Panc1 (cell line): ENCODE data around the gene STK24. TPM values are rescaled to one million over a fixed set of nuclear protein-coding genes. Genes with fewer than 3 reads are reported as not detected.
"Not testable (repeated sequence)": the region's sequence is repeated elsewhere in the genome, so short reads cannot be mapped to it uniquely, and the experiment has no call there.

Source experiments
- ATAC-seq: fragments of 200-7000 bp; cut with Tn5 transposase; 2 replicates; pipeline ENCODE4 v1.9.1; 2020; ENCODE audit warnings: mild to moderate bottlenecking, moderate library complexity
- BruUV-seq: library from RNA; stranded (reverse); fragments of 400-500 nt; replicated peaks from 2 replicates; lab custom pipeline; 2021; lab: Mats Ljungman, UMichigan
- CTCF ChIA-PET: fragments of 300-600 bp; sonication (Branson Sonifier 250); formaldehyde crosslinking; loops from one replicate; lab custom pipeline; 2022; ENCODE audit warnings: antibody characterized with exemption; lab: Charles Lee
- POLR2A ChIA-PET: fragments of 300-600 bp; sonication (Branson Sonifier 250); formaldehyde crosslinking; loops from one replicate; lab custom pipeline; 2022; ENCODE audit warnings: antibody characterized with exemption; lab: Charles Lee
- DNase-seq: peaks from one replicate; pipeline ENCODE4 v3.0.0-alpha.2; 2010; ENCODE audit warnings: low read depth, low spot score
- H3K27ac ChIP-seq: 2 replicates; pipeline ENCODE4 v1.5.1; 2011; ENCODE audit warnings: mild to moderate bottlenecking, low read length, inconsistent platforms
- H3K27me3 ChIP-seq: fragments of 200-500 bp; sonication (Bioruptor generic); 2 replicates; pipeline ENCODE4 v1.6.0; 2014; ENCODE audit warnings: low read length, inconsistent platforms; ENCODE audit not compliant: control insufficient read depth, insufficient read depth
- H3K36me3 ChIP-seq: fragments of 200-500 bp; sonication (Bioruptor generic); 2 replicates; pipeline ENCODE4 v1.5.1; 2014; ENCODE audit warnings: inconsistent platforms, mild to moderate bottlenecking, low read length, moderate library complexity; ENCODE audit not compliant: control insufficient read depth, insufficient read depth
- H3K4me1 ChIP-seq: 2 replicates; pipeline ENCODE4 v1.5.1; 2011; ENCODE audit warnings: inconsistent platforms, mild to moderate bottlenecking, low read length, moderate library complexity; ENCODE audit not compliant: control insufficient read depth, insufficient read depth
- H3K4me3 ChIP-seq, 2 experiments: 2 replicates each; pipeline ENCODE4 v1.5.1; 2011 to 2012; ENCODE audit warnings: low read depth in 2 of 2, low read length in 2 of 2, mild to moderate bottlenecking in 2 of 2, inconsistent platforms in 1 of 2, moderate library complexity in 1 of 2
- H3K9me3 ChIP-seq: fragments of 200-500 bp; sonication (Bioruptor generic); 2 replicates; pipeline ENCODE4 v1.5.1; 2014; ENCODE audit warnings: low read depth, mild to moderate bottlenecking, inconsistent platforms, low read length, moderate library complexity; ENCODE audit not compliant: control insufficient read depth, insufficient read depth
- POLR2AphosphoS5 ChIP-seq: IDR thresholded peaks from 2 replicates; pipeline ENCODE4 v1.6.1; 2012; ENCODE audit warnings: mild to moderate bottlenecking, low read depth, low read length, moderate library complexity
- REST ChIP-seq, 2 experiments: IDR thresholded peaks; 2 replicates each; pipeline ENCODE4 v1.6.1; 2011 to 2012; ENCODE audit warnings: low read depth in 2 of 2, control low read depth in 1 of 2, low read length in 1 of 2, mild to moderate bottlenecking in 1 of 2, moderate library complexity in 1 of 2; ENCODE audit not compliant: insufficient read depth in 1 of 2
- SIN3A ChIP-seq: IDR thresholded peaks from 2 replicates; pipeline ENCODE4 v1.6.1; 2012; ENCODE audit warnings: low read depth, mild to moderate bottlenecking, low read length, moderate library complexity, borderline replicate concordance; ENCODE audit not compliant: insufficient read depth
- TCF7L2 ChIP-seq: IDR thresholded peaks from 2 replicates; pipeline ENCODE4 v1.6.1; 2011; ENCODE audit warnings: mild to moderate bottlenecking, low read depth, low read length, inconsistent platforms
- in situ Hi-C: cut with HindIII; loops from 2 replicates; pipeline ENCODE4 v1.10.0; 2016; ENCODE audit warnings: low sequenced_read_pairs, low pct_unique_long_range_greater_than_20kb
- intact Hi-C: fragments of 100-400 bp; cut with micrococcal nuclease; formaldehyde crosslinking; loops from one replicate; pipeline ENCODE4 v1.10.0; 2022; ENCODE audit not compliant: unreplicated experiment
- total RNA-seq: library from RNA; stranded (reverse); gene quantifications from one replicate; pipeline ENCODE4 v1.2.1, GENCODE V29; 2021; ENCODE audit not compliant: unreplicated experiment
- TF ChIP-seq, protein P1 (sequence below): fragments of 450-650 bp; IDR thresholded peaks from 2 replicates; pipeline ENCODE4 v1.5.1; 2017; ENCODE audit warnings: mild to moderate bottlenecking

The STK24 gene
- total RNA-seq, 1 experiment from 2014 or later = 57.3 TPM

GRCh38 chr13:98589516-98589915 is 12.6 kb upstream of the STK24 start:
- CTCF ChIA-PET, H3K4me1 ChIP-seq, in situ Hi-C loops, POLR2A ChIA-PET, H3K36me3 ChIP-seq, ATAC-seq, DNase-seq, H3K9me3 ChIP-seq, BruUV-seq, H3K27me3 ChIP-seq, H3K4me3 ChIP-seq, H3K27ac ChIP-seq: not testable (repeated sequence)
- intact Hi-C loops = loop anchor here (10.0 kb wide), 1 partner anchor 65 kb away; no protein-coding TSS in a partner anchor

- no peak for ATAC-seq
- Histone ChIP-seq H3K9me3 (no peaks in the 10 kb centered on the region), H3K4me3 (no peak overlapping the region), H3K27me3 (no peaks in the 10 kb centered on the region), H3K4me1 (no peaks in the 10 kb centered on the region), H3K27ac (no peak overlapping the region), H3K36me3 (no peaks in the 10 kb centered on the region)
- no TSS peak for BruUV-seq
- no peak for DNase-seq
- no peak for TF ChIP-seq TCF7L2
- TF ChIP-seq, protein P1, sequence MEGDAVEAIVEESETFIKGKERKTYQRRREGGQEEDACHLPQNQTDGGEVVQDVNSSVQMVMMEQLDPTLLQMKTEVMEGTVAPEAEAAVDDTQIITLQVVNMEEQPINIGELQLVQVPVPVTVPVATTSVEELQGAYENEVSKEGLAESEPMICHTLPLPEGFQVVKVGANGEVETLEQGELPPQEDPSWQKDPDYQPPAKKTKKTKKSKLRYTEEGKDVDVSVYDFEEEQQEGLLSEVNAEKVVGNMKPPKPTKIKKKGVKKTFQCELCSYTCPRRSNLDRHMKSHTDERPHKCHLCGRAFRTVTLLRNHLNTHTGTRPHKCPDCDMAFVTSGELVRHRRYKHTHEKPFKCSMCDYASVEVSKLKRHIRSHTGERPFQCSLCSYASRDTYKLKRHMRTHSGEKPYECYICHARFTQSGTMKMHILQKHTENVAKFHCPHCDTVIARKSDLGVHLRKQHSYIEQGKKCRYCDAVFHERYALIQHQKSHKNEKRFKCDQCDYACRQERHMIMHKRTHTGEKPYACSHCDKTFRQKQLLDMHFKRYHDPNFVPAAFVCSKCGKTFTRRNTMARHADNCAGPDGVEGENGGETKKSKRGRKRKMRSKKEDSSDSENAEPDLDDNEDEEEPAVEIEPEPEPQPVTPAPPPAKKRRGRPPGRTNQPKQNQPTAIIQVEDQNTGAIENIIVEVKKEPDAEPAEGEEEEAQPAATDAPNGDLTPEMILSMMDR = no peak
- intact Hi-C loops (loop anchor here (10.0 kb wide), 1 partner anchor 68 kb away; no protein-coding TSS in a partner anchor), in situ Hi-C loops (no loop called here)
- ChIA-PET POLR2A (no interaction called here), CTCF (no interaction called here)
Observed at GRCh38 chr13:98586400-98587345, 9.8 kb upstream of the STK24 start.

GRCh38 chr13:98585946-98586345 is 9.0 kb upstream of the STK24 start:
- H3K4me1 ChIP-seq = no peaks in the 10 kb centered on the region
- no peak for ATAC-seq
- H3K9me3 ChIP-seq = no peaks in the 10 kb centered on the region
- no peaks in the 10 kb centered on the region for H3K36me3 ChIP-seq
- BruUV-seq = no TSS peak
- intact Hi-C loops = loop anchor here (10.0 kb wide), 1 partner anchor 69 kb away; no protein-coding TSS in a partner anchor
- CTCF ChIA-PET = no interaction called here
- POLR2A ChIA-PET = no interaction called here
- in situ Hi-C loops = no loop called here
- no peak for DNase-seq
- H3K4me3 ChIP-seq = no peak overlapping the region
- TF ChIP-seq SIN3A (no peak), TCF7L2 (no peak), REST (IDR thresholded peaks at IDR 0.05; ENCODE audit: insufficient read depth in 1 of 2, low read depth in 2 of 2, low read length in 1 of 2) (no peak), POLR2AphosphoS5 (no peak)
- TF ChIP-seq, protein P1 = no peak
- no peaks in the 10 kb centered on the region for H3K27me3 ChIP-seq
- H3K27ac ChIP-seq = no peak overlapping the region
